OCI-LY7 (cell line): Measurements from ENCODE around the gene PPP1R37. TPM values are rescaled to one million over a fixed set of nuclear protein-coding genes. Genes with fewer than 3 reads are reported as not detected.

ENCODE experiments used
- BruUV-seq: library from RNA; stranded (reverse); fragments of 400-500 nt; replicated peaks from 2 replicates; lab custom pipeline; 2021; lab: Mats Ljungman, UMichigan
- CTCF ChIA-PET: fragments of 300-600 bp; sonication (Branson Sonifier 250); formaldehyde crosslinking; loops from one replicate; lab custom pipeline; 2022; ENCODE audit warnings: antibody characterized with exemption; ENCODE audit not compliant: unreplicated experiment; lab: Charles Lee
- POLR2A ChIA-PET: fragments of 300-600 bp; sonication (Branson Sonifier 250); formaldehyde crosslinking; loops from one replicate; lab custom pipeline; 2022; ENCODE audit warnings: antibody characterized with exemption; lab: Charles Lee
- DNase-seq: peaks from one replicate; pipeline ENCODE4 v3.0.0-alpha.2; 2015; ENCODE audit warnings: low spot score
- H2AFZ ChIP-seq: fragments of 200-600 bp; sonication (generic), shearing (Covaris generic); 2 replicates; pipeline ENCODE4 v1.6.1; 2014; ENCODE audit warnings: mild to moderate bottlenecking, antibody characterized with exemption, low read length, moderate library complexity
- H3K27ac ChIP-seq: fragments of 200-600 bp; sonication (generic); 2 replicates; pipeline ENCODE4 v1.5.1; 2014; ENCODE audit warnings: mixed run types, low read depth, mild to moderate bottlenecking, moderate library complexity, low read length, inconsistent platforms; ENCODE audit not compliant: poor library complexity, severe bottlenecking
- H3K36me3 ChIP-seq: fragments of 200-600 bp; sonication (generic); 2 replicates; pipeline ENCODE4 v1.6.1; 2014; ENCODE audit warnings: mild to moderate bottlenecking, antibody characterized with exemption, low read length, moderate library complexity, mixed read lengths; ENCODE audit not compliant: insufficient read depth
- H3K4me1 ChIP-seq: fragments of 200-600 bp; sonication (generic); 2 replicates; pipeline ENCODE4 v1.5.1; 2014; ENCODE audit warnings: mild to moderate bottlenecking, low read length; ENCODE audit not compliant: insufficient read depth, poor library complexity, severe bottlenecking
- H3K4me2 ChIP-seq: fragments of 200-600 bp; sonication (generic); 2 replicates; pipeline ENCODE4 v1.6.1; 2014; ENCODE audit warnings: mild to moderate bottlenecking, low read length
- H3K4me3 ChIP-seq: fragments of 200-600 bp; sonication (generic); 2 replicates; pipeline ENCODE4 v1.5.1; 2014; ENCODE audit warnings: mild to moderate bottlenecking, low read depth, low read length; ENCODE audit not compliant: poor library complexity, severe bottlenecking
- H3K79me2 ChIP-seq: fragments of 200-600 bp; sonication (generic); 2 replicates; pipeline ENCODE4 v1.6.1; 2016; ENCODE audit warnings: low read depth, mild to moderate bottlenecking, low read length, moderate library complexity, mixed read lengths; ENCODE audit not compliant: insufficient read depth
- H3K9me2 ChIP-seq: fragments of 200-600 bp; sonication (generic); 2 replicates; pipeline ENCODE4 v1.6.1; 2016; ENCODE audit warnings: mild to moderate bottlenecking, low read length, mixed read lengths; ENCODE audit not compliant: insufficient read depth
- H3K9me3 ChIP-seq: fragments of 200-600 bp; sonication (generic); 2 replicates; pipeline ENCODE4 v1.6.1; 2014; ENCODE audit warnings: mild to moderate bottlenecking, mixed run types, low read length, mixed read lengths
- H4K20me1 ChIP-seq: fragments of 200-600 bp; sonication (generic); 2 replicates; pipeline ENCODE4 v1.6.1; 2014; ENCODE audit warnings: mild to moderate bottlenecking, antibody characterized with exemption, low read length, moderate library complexity, mixed read lengths; ENCODE audit not compliant: insufficient read depth
- CTCF ChIP-seq: fragments of 200-600 bp; sonication (generic); conservative IDR thresholded peaks from 2 replicates; pipeline ENCODE4 v1.5.1; 2014; ENCODE audit warnings: mild to moderate bottlenecking, antibody characterized with exemption, low read length, moderate library complexity, mixed read lengths
- EZH2phosphoT487 ChIP-seq: fragments of 200-600 bp; sonication (generic); IDR thresholded peaks from 2 replicates; pipeline ENCODE4 v1.6.1; 2018; ENCODE audit warnings: low read depth, borderline replicate concordance, mild to moderate bottlenecking, mixed run types, antibody characterized with exemption, low read length, moderate library complexity, mixed read lengths
- intact Hi-C: fragments of 100-400 bp; cut with micrococcal nuclease; formaldehyde crosslinking; loops from one replicate; pipeline ENCODE4 v1.10.0; 2022; ENCODE audit not compliant: unreplicated experiment
- total RNA-seq, 2 experiments: library from RNA; depleted of rRNA in 1 of 2; stranded (reverse); fragments of >200 nt in 1 of 2; shearing (Covaris generic) in 1 of 2; gene quantifications; 2 replicates each; pipeline ENCODE4 v1.2.3, GENCODE V29; 2014 to 2022

The PPP1R37 gene
- total RNA-seq, 2 experiments from 2014 or later, result 24.7 to 48.6 TPM

- intact Hi-C loops, result no loop called here
- no peaks in the 10 kb centered on the region for H3K9me3 ChIP-seq
- POLR2A ChIA-PET, result no interaction called here
- H3K27ac ChIP-seq, result no peak overlapping the region
- H4K20me1 ChIP-seq, result no peaks in the 10 kb centered on the region
- peaks cover 22% of the 10 kb centered on the region for H3K4me1 ChIP-seq
- H2AFZ ChIP-seq, result no peak overlapping the region
- 0 out of 2 replicates have a peak overlapping the region, but pooled peaks have one; percentile 34 for H3K4me2 ChIP-seq
- no peaks in the 10 kb centered on the region for H3K36me3 ChIP-seq
- peaks cover 6% of the 10 kb centered on the region; the same call in 1 of the 2 replicates for H3K79me2 ChIP-seq
- no TSS peak for BruUV-seq
- TF ChIP-seq CTCF (no peak), EZH2phosphoT487 (no peak)
- CTCF ChIA-PET, result no interaction called here
- no peak for DNase-seq
- no peaks in the 10 kb centered on the region for H3K9me2 ChIP-seq
- no peak overlapping the region for H3K4me3 ChIP-seq
Measured at GRCh38 chr19:45172611-45173208, 79.7 kb downstream of the PPP1R37 start.

GRCh38 chr19:45173816-45174215 is 80.8 kb downstream of the PPP1R37 start:
- no peak overlapping the region for H3K4me2 ChIP-seq
- H3K27ac ChIP-seq, result no peak overlapping the region
- no peaks in the 10 kb centered on the region for H3K9me3 ChIP-seq
- H4K20me1 ChIP-seq, result no peaks in the 10 kb centered on the region
- H3K36me3 ChIP-seq, result no peaks in the 10 kb centered on the region
- no TSS peak for BruUV-seq
- H2AFZ ChIP-seq, result no peak overlapping the region
- H3K79me2 ChIP-seq, result peaks cover 6% of the 10 kb centered on the region; the same call in 1 of the 2 replicates
- TF ChIP-seq CTCF (no peak), EZH2phosphoT487 (no peak)
- no peak for DNase-seq
- no peak overlapping the region for H3K4me3 ChIP-seq
- peaks cover 22% of the 10 kb centered on the region for H3K4me1 ChIP-seq
- ChIA-PET CTCF (no interaction called here), POLR2A (no interaction called here)
- intact Hi-C loops, result no loop called here
- no peaks in the 10 kb centered on the region for H3K9me2 ChIP-seq
